Glomerular endothelial cell (primary cell): Measurements from ENCODE around the gene NLGN4Y. TPM values are rescaled to one million over a fixed set of nuclear protein-coding genes. Genes with fewer than 3 reads are reported as not detected.

ENCODE experiments used
- DNase-seq: peaks from one replicate; pipeline ENCODE4 v3.0.0-alpha.2; 2011; ENCODE audit warnings: low read depth, low spot score; ENCODE audit errors: extremely low read depth
- total RNA-seq: library from RNA; depleted of rRNA; stranded (reverse); fragments of >200 nt; gene quantifications from 2 replicates; pipeline ENCODE4 v1.2.3, GENCODE V29; 2015

The NLGN4Y gene
- total RNA-seq, 1 donor from 2014 or later = not detected

DNA sequence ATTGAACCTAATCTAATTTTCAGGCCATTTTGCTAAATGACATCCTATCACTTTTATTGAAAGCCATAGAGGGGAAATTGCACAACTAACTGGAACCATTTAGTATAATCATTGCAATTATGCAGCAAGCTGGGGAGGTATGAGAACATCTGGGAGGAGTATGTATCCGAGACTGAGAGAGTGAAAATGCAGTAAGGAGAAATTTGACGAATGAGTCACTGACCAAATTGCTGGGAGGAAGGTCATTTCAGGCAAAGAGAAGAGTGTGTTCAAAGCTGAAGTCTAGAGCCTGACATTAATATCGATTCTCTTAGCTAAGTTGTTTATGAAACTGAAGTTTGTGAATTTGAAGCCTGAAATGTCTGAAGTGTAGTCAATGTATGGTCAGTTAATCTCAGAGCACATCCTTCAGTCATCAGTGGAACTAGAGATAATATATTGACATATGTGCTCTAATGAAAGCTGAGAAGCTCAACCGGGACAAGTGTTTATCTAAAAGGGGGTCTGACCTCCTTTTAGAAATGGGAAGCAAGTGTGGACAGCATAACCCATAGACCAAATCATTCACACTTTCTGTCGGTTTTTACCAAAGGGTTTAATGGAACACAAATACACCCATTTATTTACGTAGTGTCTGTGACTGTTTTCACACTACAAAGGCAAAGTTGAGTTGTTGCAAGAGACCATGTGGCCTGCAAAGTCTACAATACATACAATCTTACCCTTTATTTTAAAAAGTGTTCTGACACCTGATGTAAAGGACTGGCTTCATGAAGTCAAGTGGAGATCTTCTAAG, 120.0 kb downstream of the NLGN4Y start:
- DNase-seq = no peak

DNA sequence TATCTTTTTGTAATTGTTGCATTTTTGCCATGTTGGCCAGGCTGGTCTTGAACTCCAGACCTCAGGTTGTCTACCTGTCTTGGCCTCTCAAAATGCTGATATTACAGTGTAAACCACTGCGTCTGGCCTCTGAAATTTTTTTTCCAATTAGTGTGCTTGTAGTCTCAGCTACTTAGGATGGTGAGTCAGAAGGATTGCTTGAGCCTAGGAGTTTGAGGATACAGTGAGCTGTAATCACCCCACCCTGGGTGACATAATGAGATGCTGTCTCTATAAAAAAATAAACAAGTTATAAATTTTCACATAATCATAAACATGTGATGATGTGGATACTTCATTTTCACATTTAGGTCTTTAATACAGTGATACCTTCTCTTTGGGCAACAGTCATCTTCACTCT, 154.9 kb downstream of the NLGN4Y start:
- DNase-seq = no peak

DNA sequence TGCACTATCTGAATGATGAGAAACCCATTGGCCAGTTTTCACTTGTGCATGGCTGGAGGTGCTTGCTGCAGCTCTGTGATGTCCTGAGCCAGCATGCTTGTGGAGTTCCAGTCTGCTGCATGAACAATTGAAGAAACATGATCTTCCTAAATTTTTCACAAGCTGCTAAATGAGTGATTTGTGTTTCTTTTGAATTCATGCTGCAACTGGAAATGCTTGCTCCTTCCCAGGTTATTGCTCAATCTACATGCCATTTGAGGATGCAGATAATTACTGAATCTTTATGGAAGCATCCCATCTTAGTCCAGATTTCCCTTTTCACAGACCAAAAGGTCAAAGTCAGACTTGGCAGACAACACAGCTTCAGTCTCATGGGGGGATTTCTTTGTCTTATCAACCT, 170.2 kb downstream of the NLGN4Y start:
- no peak for DNase-seq

DNA sequence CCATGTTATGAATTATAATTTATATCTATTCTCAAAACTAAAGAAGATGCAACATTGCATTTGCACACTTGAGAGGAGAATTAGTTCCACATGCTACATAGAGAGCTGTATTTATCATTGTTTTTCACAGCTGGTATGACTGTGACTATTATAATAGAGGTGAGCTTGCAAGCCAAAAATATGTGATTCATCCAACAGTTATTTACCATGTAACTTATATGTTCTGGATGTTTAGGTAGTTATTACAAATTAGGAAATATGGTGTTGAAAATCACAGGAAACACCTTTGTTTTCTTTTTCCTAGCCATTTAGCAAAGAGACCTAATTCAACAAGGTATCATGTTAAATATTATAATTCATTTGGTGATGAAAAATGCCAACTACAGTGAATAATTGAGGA, 183.8 kb downstream of the NLGN4Y start:
- DNase-seq = no peak

DNA sequence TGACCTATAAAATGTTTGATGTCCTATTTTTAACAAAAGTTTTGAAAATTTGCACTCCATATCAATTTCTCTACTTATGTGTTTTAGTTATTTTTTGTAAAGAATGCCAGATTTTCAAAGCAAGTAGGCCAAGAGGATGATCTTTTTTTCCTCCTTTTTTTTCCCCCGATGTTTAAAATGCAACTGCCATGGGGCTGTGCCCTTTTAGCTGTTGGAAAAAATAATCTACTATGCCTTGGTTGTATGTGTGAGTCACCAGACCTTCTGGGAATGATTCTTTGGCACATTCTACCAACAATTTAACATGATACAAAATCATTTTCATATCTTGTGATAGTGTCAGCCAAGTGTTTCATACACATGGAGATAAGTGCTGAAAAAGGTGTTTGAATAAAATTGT, 217.3 kb downstream of the NLGN4Y start:
- DNase-seq = no peak

DNA sequence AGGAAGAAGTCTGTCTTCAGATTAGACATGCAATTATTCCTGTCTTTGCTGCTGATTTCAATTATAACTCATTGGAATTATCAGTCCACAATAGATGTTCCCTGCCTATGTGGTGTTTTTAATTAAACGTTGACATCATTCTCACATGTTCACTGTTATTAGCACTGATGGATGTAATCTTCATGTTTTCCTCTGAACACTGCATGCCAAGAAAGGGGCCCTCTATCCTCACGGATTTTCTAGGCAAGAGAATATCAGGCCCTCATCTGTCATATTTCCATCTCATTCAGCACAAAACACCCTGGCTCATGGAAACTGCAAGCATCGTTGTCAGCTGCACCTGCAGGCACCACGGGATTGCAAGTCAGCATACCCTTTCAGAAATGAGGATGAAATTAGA, 224.0 kb downstream of the NLGN4Y start:
- DNase-seq = no peak

DNA sequence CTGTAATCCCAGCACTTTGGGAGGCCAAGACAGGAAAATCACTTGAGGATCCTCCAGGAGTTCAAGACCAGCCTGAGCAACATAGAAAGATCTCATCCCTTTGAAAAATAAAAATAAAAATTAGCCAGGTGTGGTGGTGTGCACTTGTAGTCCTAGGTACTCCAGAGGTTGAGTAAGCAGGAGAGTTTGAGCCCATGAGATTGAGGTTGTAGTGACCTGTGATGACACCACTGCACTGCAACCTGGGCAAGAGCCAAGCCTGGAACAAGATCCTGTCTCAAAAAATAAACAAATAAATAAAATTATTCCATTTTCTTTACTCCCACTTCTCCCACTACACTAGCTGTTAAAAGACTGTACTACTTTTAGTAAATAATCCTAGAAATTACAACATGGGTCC, 231.2 kb downstream of the NLGN4Y start:
- DNase-seq = no peak

DNA sequence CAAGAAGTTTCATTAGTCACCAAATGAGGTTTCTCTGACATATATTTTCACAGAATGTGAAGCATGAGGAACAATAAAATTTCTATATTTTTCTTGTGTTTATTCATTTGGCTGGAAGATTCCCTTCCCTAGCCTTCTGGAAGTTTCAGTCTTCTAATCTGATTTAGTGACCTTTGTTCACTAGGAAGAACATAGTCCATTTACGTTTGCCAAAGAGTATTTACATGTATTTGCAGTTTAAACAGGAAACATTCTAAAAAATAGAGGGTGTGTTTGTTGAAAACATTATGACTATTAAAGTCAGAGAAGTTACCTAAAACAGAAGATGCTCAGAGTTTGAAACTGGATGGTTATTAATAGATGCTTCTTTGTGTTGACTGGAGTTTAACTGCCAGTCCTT, 238.6 kb downstream of the NLGN4Y start:
- DNase-seq = no peak

DNA sequence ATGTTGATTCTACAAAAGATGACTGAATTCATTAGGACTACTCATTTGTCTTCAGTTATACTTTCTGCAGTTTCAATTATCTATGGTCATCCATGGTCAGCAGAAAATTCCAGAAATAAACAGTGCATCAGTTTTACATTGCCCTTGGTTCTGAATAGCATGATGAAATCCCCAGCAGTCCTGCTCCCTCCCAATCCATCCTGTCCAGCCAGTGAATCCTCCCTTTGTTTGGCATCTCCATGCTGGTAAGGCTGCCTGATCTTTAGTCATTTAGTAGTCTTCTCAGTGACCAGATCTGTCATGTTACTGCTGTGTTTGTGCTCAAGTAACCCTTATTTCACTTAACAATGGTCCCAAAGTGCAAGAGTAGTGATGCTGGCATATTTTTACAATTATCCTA, 239.3 kb downstream of the NLGN4Y start:
- no peak for DNase-seq

DNA sequence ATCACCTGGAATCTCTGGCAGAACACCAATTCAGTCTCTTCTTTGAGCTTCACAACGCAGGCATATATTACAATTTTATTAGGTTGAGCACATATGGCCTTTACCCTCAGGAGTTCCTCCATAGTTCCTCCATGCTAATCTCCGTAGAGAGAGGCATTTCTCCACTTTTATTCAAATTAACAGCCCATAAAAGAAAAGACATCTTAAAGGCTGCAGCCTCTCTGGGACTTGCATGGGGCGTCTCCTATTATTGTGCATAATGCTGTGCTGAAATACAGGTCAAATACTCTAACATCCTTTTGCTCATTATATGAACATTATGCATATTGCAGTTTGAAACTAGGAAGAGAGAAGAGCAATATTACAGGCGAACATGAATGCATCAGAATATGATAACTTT, 253.9 kb downstream of the NLGN4Y start:
- DNase-seq = no peak

DNA sequence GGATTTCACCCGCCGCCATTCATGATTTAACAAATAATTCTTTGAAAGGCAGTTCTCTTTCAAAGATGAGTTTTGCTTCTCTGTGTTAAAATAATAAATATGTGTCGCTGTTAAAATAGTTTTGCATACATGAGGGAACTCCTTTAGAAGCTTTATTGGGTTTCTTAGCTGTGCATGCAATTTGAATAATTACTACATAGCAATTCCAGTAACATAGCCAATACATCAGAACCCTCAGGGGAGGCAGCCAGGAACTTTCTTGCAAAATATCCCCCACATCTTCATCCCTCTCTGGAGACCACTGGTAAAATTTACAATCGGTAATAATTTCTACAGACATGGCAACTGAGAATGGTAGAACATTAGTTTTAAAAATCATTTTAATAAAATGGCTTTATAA, 268.8 kb downstream of the NLGN4Y start:
- no peak for DNase-seq

DNA sequence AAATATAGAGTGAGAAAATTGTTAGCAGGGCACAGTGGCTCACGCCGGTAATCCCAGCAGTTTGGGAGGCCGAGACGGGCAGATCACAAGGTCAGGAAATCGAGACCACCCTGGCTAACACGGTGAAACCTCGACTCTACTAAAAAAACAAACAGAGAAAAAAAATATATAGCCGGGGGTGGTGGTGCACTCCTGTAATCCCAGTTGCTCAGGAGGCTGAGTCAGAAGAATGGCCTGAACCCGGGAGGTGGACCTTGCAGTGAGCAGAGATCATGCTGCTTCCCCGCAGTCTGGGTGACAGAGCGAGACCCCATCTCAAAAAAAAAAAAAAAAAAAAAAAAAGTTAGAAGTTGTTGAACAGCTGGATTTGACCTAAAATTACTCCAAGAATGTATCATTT, 269.3 kb downstream of the NLGN4Y start:
- DNase-seq = no peak

DNA sequence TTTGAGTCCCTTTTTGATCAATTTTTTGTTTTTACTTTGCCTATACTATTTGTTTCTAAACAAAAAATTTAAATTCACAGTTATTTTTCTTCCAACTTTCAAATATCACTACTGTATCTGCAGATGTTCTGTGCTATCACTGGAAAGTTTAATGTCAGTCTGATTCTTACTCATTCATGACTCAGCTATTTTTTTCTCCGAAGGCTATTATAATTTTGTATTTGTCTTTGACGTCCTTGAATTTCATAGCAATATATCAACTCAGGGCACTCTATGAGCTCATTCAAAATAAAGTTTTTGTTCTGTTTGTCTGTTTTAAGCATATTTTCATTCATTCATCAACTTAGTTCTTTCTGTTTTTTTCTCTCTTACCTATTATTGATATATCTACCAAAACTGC, 273.7 kb downstream of the NLGN4Y start:
- no peak for DNase-seq

DNA sequence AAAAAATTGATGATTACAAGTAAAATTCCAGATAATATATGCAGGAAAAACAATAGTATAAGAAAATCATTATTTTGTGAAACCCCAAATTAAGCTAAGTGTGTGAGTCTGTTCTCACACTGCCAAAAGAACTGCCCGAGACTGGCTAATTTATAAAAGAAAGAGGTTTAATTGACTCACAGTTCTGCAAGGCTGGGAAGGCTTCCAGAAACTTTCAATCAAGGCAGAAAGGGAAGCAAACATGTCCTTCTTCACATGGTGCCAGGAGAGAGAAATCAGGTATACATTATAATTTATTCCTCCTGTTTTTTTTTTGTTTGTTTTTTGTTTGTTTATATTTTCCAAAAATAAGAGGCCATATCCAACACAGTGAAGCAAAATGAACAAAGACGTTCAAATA, 276.8 kb downstream of the NLGN4Y start:
- no peak for DNase-seq

DNA sequence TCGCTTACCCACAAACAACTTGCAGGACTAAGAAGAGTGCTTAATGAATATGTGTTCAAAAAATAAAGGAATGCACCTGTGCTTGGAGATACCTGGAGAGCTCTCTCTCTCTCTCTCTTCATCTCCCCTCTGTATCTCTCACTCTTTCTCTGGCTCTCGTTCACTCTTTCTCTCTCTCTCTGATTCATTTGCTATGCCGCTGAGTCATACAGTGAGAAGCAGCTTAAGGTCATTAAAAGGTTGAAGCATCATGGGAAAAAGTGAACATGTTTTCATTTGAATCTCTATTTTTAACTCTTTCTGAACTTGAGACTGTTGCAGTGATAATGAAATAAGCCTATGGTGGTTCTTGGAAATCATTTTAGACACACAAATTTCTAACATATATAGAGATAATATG, 277.8 kb downstream of the NLGN4Y start:
- no peak for DNase-seq

DNA sequence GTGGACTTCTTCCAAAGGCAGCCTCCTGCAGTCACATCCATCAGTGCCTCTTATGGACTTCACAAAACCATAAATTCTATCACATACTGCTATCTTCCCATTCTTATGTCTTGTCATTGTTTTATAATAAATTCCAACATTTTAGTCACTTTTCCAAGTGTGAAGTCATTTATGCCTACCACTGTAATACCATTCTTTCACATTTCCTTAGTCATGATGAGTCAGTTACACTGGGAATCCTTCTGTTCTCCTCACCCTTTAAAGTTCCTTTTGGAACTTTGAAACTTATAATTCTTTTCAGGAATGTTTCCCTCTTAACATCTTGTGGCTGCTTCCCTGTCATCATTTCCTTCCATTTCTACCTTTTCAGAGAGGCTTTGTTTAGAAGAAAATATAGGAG, 279.7 kb downstream of the NLGN4Y start:
- DNase-seq = no peak

DNA sequence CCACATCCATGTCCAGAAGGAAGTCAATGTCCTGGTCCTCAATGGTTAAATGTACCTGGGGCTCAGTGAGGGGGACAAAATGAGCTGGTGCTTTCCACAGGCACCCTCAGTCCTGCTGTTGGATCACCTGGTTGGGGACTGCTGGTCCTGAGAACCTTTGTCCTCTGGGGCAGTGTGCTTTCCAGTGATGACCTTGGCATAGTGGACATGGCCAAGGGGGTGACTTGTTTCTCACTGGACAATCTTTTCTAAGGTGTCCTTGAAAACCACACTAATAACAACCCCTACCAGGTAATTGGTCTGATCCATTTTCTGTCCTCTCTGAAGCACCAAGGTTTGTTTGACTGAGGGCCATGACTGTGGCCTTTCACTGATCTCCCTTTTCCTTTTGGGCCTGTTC, 294.1 kb downstream of the NLGN4Y start:
- DNase-seq = no peak

DNA sequence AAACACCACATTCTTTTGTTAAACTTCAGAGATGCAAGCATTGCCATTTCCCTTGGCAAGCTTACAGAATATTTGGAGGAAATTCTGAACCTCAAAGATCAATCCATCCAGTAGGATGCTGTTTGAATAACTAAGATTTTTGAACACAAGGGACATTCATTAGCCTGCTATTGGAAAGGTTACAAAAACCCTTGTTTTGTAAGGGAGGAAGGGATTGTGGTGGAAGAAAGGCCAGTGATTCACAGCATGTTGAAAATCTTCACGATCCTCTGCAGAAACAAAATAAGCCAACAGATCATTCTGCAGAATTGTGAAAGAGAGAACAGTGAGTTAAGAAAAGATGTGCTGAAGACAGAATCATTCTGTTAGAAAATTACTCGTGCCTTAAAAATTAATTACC, 297.9 kb downstream of the NLGN4Y start:
- no peak for DNase-seq

DNA sequence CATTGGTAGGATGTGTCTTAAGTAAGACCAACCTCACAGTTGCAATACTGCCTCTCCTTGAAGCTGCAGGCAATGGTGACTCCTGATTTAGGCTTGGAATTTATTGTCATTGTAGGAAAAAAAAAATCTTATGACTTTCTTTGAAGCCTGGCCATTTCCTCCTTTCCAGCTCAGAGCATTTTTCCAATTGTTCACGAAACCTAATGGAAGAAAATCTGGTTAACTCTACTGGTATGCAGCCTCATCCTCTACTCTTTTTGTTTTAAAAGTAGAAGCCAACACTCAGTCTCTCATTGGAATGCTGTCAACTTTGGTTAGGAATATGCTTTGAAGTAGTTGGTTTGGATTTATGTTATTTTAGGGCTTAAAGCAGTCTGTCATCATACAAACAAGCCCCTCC, 298.6 kb downstream of the NLGN4Y start:
- no peak for DNase-seq

DNA sequence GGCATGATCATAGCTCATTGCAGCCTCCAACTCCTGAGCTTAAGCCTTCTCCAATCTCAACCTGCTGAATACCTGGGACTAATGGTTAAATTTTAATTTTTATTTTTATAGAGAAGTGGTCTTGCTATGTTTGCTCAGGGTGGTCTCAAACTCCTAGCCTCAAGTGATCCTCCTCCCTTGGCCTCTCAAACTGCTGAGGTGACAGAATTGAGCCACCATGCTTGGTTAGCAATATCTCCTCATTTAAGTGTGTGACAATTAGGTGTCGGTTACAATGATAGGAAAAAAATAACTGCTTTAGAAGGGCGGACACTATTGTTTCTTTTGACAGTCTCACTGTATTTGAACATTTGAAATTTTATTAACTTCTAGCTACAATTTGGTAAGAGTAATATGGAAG, 300.3 kb downstream of the NLGN4Y start:
- DNase-seq = no peak

DNA sequence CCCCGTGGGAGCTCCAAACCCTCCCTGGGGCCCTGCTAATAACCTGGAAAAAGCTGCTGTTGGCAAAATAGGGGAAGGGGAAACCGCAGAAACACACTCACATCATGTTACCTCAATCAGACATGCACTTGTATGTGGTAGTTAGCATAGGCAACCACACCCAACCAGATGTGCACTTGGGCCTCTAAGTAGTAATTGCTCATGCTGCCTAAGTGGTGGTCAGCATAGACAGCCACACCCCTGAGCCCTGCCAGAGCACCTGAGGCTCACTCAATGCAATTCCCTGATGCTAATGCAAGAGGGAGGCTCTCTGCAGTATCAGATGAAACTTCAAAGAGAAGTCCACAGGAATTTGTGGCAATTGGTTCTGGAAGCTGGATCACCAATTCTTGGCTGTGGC, 301.4 kb downstream of the NLGN4Y start:
- DNase-seq = no peak

DNA sequence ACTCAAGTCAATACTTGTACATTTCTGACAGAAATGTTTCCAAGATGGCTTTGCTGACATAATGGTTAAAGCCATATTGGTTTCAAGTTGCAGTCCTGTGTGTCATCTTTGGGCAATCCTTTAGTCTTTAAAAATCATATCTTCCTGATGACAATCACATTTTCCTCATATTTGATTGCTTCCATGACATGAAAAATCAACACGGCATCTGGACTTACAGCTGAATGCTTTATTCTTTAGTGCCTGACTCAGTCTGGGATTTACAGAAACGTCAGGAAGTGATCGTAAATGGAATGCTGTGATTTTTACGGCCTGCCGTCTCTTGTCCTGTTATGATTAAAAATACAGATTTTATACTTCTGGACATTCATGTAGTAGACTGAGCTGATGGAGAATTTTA, 304.2 kb downstream of the NLGN4Y start:
- DNase-seq = no peak

DNA sequence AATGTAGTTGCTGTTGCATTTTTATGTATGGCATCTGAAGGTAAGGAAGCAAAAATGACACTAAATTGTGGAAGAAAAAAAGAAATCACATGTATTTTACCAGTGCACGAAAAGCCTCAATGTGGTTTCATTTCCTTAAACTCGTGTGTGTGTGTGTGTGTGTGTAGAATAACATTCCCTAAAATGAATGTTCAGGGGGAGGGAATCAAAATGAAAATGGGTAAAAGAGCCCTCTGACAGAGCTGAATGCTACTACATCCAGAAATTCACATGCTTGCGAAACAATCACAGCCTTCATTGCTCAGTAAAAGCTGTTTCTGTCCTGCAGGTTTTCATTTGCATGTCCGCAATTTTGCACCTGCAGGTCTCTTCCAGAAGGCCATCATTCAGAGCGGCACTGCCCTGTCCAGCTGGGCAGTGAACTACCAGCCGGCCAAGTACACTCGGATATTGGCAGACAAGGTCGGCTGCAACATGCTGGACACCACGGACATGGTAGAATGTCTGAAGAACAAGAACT, 305.1 kb downstream of the NLGN4Y start:
- no peak for DNase-seq
